ENCODE data around the gene DENND1A. TPM values are rescaled to one million over a fixed set of nuclear protein-coding genes. Genes with fewer than 3 reads are reported as not detected.

DENND1A gene
- total RNA-seq, 2 experiments from 2014 or later: 21.9 to 23.3 TPM

DNA sequence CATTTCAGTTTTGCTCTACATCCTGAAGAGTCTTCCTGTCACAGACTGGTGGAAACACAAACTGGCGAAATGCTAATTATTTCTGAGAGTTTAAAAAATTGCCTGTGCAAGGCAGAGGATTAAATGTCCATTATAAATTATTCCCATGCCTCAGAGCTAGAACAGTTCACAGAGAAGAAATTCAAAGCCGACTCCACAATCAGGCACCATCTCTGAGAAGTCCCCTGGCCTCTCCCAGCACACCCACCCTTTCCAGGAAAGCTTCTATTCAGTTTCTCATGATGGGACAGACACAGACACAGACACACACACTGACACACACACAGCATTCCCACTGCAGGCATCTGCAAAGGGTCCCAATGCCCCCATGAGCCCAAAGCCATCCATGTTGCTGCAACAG is 253.1 kb downstream of the DENND1A start:
- ATAC-seq: no peak
- no peak overlapping the region for H3K4me3 Mint-ChIP-seq
- peaks cover 42% of the 10 kb centered on the region for H3K36me3 Mint-ChIP-seq (ENCODE audit: low read depth)
- peaks cover 8% of the 10 kb centered on the region for H3K9me3 Mint-ChIP-seq
- POLR2A ChIA-PET: no interaction called here
- CTCF ChIA-PET: no interaction called here
- H3K4me1 Mint-ChIP-seq (ENCODE audit: low read depth): peaks cover 21% of the 10 kb centered on the region
- no peak for DNase-seq
- intact Hi-C loops (cut with micrococcal nuclease): no loop called here
- H3K27ac Mint-ChIP-seq: no peak overlapping the region
- no peaks in the 10 kb centered on the region for H3K27me3 Mint-ChIP-seq
- no peak for TF ChIP-seq CTCF (IDR thresholded peaks at IDR 0.05)

GRCh38 chr9:123669346-123669745 is 260.6 kb downstream of the DENND1A start:
- Mint-ChIP-seq H3K4me3 (no peak overlapping the region), H3K36me3 (ENCODE audit: low read depth) (peaks cover 67% of the 10 kb centered on the region), H3K9me3 (peaks cover 20% of the 10 kb centered on the region), H3K27me3 (no peaks in the 10 kb centered on the region), H3K27ac (no peak overlapping the region), H3K4me1 (ENCODE audit: low read depth) (no peaks in the 10 kb centered on the region)
- DNase-seq (no peak), ATAC-seq (no peak)
- intact Hi-C loops (cut with micrococcal nuclease): no loop called here
- ChIA-PET POLR2A (no interaction called here), CTCF (no interaction called here)
- TF ChIP-seq CTCF (IDR thresholded peaks at IDR 0.05): no peak

DNA sequence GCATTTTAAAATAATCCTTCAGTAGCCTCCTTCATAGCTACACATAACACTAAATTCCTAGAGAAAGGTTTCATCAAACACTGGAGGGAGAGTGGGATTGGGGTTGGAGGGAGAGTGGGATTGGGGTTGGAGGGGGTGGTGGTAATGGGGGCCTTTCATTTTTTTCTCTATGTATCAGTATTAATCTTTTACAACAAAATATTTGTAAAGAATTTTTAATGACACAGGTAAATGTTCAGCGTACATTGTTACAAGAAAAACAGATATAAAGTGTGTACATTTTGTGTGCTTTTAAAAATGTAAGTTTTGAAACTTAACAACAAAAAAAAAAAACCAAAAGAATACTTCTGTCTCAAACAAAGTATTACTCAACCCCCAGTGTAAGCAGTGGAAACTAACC is 266.4 kb downstream of the DENND1A start:
- DNase-seq (no peak), ATAC-seq (no peak)
- Mint-ChIP-seq H3K27me3 (no peaks in the 10 kb centered on the region), H3K4me1 (ENCODE audit: low read depth) (no peaks in the 10 kb centered on the region), H3K36me3 (ENCODE audit: low read depth) (peaks cover 54% of the 10 kb centered on the region), H3K4me3 (no peak overlapping the region), H3K9me3 (peaks cover 26% of the 10 kb centered on the region), H3K27ac (no peak overlapping the region)
- CTCF ChIA-PET: no interaction called here
- no peak for TF ChIP-seq CTCF (IDR thresholded peaks at IDR 0.05)
- intact Hi-C loops (cut with micrococcal nuclease): no loop called here
- POLR2A ChIA-PET: no interaction called here

DNA sequence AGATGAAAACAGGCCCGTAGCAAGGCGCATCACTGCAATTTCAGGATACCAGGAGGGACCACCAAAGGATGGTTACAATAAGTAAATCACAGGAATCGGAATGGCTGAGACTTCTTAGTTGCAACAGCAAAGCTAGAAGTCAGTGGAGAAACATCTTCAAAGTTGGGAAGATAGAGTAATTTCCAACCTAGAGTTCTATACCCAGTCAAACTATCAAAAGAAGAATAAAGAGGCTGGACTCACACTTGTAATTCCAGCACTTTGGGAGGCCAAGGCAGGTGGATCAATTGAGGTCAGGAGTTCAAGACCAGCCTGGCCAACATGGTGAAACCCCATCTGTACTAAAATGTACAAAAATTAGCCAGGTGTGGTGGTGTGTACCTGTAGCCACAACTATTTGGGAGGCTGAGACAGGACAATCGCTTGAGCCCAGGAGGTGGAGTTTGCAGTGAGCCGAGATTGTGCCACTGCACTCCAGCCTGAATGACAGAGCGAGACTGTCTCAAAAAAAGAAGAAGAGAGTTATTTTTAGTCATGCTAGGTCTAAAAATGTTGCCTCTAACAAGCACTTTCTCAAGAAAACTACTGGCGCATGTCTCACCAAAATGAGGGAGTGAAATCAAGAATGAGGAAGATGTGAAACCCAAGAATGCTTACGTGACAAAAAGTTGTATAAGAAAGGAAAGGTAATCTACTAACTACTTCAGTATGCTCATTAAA is 267.7 kb downstream of the DENND1A start:
- intact Hi-C loops (cut with micrococcal nuclease): no loop called here
- Mint-ChIP-seq H3K4me3 (no peak overlapping the region), H3K36me3 (ENCODE audit: low read depth) (peaks cover 45% of the 10 kb centered on the region), H3K4me1 (ENCODE audit: low read depth) (no peaks in the 10 kb centered on the region), H3K27ac (no peak overlapping the region), H3K9me3 (peaks cover 24% of the 10 kb centered on the region), H3K27me3 (no peaks in the 10 kb centered on the region)
- CTCF ChIA-PET: no interaction called here
- no peak for TF ChIP-seq CTCF (IDR thresholded peaks at IDR 0.05)
- POLR2A ChIA-PET: interaction anchor here (1.0 kb wide), 1 partner anchor 36 kb away, joined by 3 read pairs; no protein-coding TSS in a partner anchor
- DNase-seq (no peak), ATAC-seq (no peak)

GRCh38 chr9:123660691-123661466 is 269.0 kb downstream of the DENND1A start:
- ChIA-PET CTCF (no interaction called here), POLR2A (no interaction called here)
- TF ChIP-seq CTCF (IDR thresholded peaks at IDR 0.05): no peak
- Mint-ChIP-seq H3K4me3 (no peak overlapping the region), H3K27me3 (no peaks in the 10 kb centered on the region), H3K27ac (no peak overlapping the region), H3K9me3 (peaks cover 24% of the 10 kb centered on the region), H3K36me3 (ENCODE audit: low read depth) (peaks cover 34% of the 10 kb centered on the region), H3K4me1 (ENCODE audit: low read depth) (no peaks in the 10 kb centered on the region)
- no peak for DNase-seq
- intact Hi-C loops (cut with micrococcal nuclease): no loop called here
- no peak for ATAC-seq

Data from activated CD8-positive, alpha-beta T cell treated with anti-CD3 and anti-CD28 coated beads for 36 hours (primary cell).